ENCODE measurements around the gene NRXN3. TPM values are rescaled to one million over a fixed set of nuclear protein-coding genes. Genes with fewer than 3 reads are reported as not detected.

NRXN3 gene
- total RNA-seq, 1 experiment from 2014 or later = not detected

- H3K4me2 ChIP-seq (ENCODE audit: low read length) = no peak overlapping the region
- TF ChIP-seq POLR2A (IDR thresholded peaks at IDR 0.05; ENCODE audit: borderline replicate concordance, extremely low read depth, insufficient read depth, insufficient read length) = no peak
- TF ChIP-seq CBX3 (IDR thresholded peaks at IDR 0.05; ENCODE audit: low read depth) = no peak
- no peak for TF ChIP-seq POLR2AphosphoS5 (IDR thresholded peaks at IDR 0.05; ENCODE audit: low read depth, low read length)
- no peak for TF ChIP-seq FOSL1 (IDR thresholded peaks at IDR 0.05; ENCODE audit: low read depth)
- TF ChIP-seq, protein P1, sequence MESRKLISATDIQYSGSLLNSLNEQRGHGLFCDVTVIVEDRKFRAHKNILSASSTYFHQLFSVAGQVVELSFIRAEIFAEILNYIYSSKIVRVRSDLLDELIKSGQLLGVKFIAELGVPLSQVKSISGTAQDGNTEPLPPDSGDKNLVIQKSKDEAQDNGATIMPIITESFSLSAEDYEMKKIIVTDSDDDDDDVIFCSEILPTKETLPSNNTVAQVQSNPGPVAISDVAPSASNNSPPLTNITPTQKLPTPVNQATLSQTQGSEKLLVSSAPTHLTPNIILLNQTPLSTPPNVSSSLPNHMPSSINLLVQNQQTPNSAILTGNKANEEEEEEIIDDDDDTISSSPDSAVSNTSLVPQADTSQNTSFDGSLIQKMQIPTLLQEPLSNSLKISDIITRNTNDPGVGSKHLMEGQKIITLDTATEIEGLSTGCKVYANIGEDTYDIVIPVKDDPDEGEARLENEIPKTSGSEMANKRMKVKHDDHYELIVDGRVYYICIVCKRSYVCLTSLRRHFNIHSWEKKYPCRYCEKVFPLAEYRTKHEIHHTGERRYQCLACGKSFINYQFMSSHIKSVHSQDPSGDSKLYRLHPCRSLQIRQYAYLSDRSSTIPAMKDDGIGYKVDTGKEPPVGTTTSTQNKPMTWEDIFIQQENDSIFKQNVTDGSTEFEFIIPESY (IDR thresholded peaks at IDR 0.05; ENCODE audit: extremely low read depth, insufficient replicate concordance, low read length) = no peak
- no peak for TF ChIP-seq YY1 (IDR thresholded peaks at IDR 0.05; ENCODE audit: extremely low read depth, insufficient replicate concordance, low read depth, low read length)
- no peak for TF ChIP-seq JUND (IDR thresholded peaks at IDR 0.05)
- TF ChIP-seq EZH2 (IDR thresholded peaks at IDR 0.05) = no peak
- TF ChIP-seq SP1 (IDR thresholded peaks at IDR 0.05; ENCODE audit: low read depth) = no peak
- no peak for TF ChIP-seq CEBPB (IDR thresholded peaks at IDR 0.05; ENCODE audit: low read depth)
- ATAC-seq (no peak), DNase-seq (ENCODE audit: low read depth, low spot score) (no peak)
- POLR2A ChIA-PET = no interaction called here
- BruUV-seq (replicated peaks) = no TSS peak
- H3K9ac ChIP-seq (ENCODE audit: low read length) = no peak overlapping the region
- H3K9me3 ChIP-seq (ENCODE audit: control insufficient read depth in 1 of 2, insufficient read depth in 1 of 2, low read depth in 1 of 2, low read length in 2 of 2) = peaks cover 6 to 26% of the 10 kb centered on the region in 2 experiments; a peak in 2 of 4 replicates
- H4K20me1 ChIP-seq (ENCODE audit: insufficient read depth) = no peaks in the 10 kb centered on the region
- intact Hi-C loops (cut with micrococcal nuclease) = no loop called here
- CTCF ChIA-PET = no interaction called here
- H3K4me1 ChIP-seq (ENCODE audit: control insufficient read depth in 1 of 2, insufficient read depth in 2 of 2, low read length in 2 of 2) = no peaks in the 10 kb centered on the region
- no peaks in the 10 kb centered on the region for H3K27me3 ChIP-seq (ENCODE audit: insufficient read depth, low read length)
- no peaks in the 10 kb centered on the region for H3K9me2 ChIP-seq (ENCODE audit: insufficient read depth)
- H3K4me3 ChIP-seq (replicated peaks in 1 of 2; ENCODE audit: low read depth in 1 of 2, low read length in 2 of 2) = no peak overlapping the region
- H2AFZ ChIP-seq (ENCODE audit: low read depth, low read length, poor library complexity, severe bottlenecking) = no peak overlapping the region
- RAD21 ChIA-PET (ENCODE audit: low non-redundant PET in 1 of 2, low total read pairs in 2 of 2, uncharacterized antibody in 2 of 2, unreplicated experiment in 2 of 2) = no interaction called here
- no peak overlapping the region for H3K27ac ChIP-seq (ENCODE audit: low read depth, low read length)
- no peaks in the 10 kb centered on the region for H3K79me2 ChIP-seq (ENCODE audit: insufficient read depth, low read length)
- H3K36me3 ChIP-seq (ENCODE audit: control insufficient read depth in 1 of 2, insufficient read depth in 2 of 2, low read length in 2 of 2) = no peaks in the 10 kb centered on the region
Measured at GRCh38 chr14:79573486-79573885, 1403.3 kb downstream of the NRXN3 start.

- Histone ChIP-seq H3K36me3 (ENCODE audit: control insufficient read depth in 1 of 2, insufficient read depth in 2 of 2, low read length in 2 of 2) (no peaks in the 10 kb centered on the region), H3K27me3 (ENCODE audit: insufficient read depth, low read length) (no peaks in the 10 kb centered on the region), H3K79me2 (ENCODE audit: insufficient read depth, low read length) (no peaks in the 10 kb centered on the region), H2AFZ (ENCODE audit: low read depth, low read length, poor library complexity, severe bottlenecking) (no peak overlapping the region), H3K9me2 (ENCODE audit: insufficient read depth) (no peaks in the 10 kb centered on the region), H3K9me3 (ENCODE audit: control insufficient read depth in 1 of 2, insufficient read depth in 1 of 2, low read depth in 1 of 2, low read length in 2 of 2) (peaks cover 8 to 24% of the 10 kb centered on the region in 2 experiments; a peak in 2 of 4 replicates), H4K20me1 (ENCODE audit: insufficient read depth) (no peaks in the 10 kb centered on the region), H3K27ac (ENCODE audit: low read depth, low read length) (no peak overlapping the region), H3K9ac (ENCODE audit: low read length) (no peak overlapping the region), H3K4me2 (ENCODE audit: low read length) (no peak overlapping the region), H3K4me1 (ENCODE audit: control insufficient read depth in 1 of 2, insufficient read depth in 2 of 2, low read length in 2 of 2) (no peaks in the 10 kb centered on the region), H3K4me3 (replicated peaks in 1 of 2; ENCODE audit: low read depth in 1 of 2, low read length in 2 of 2) (no peak overlapping the region)
- no TSS peak for BruUV-seq (replicated peaks)
- ChIA-PET CTCF (no interaction called here), RAD21 (ENCODE audit: low non-redundant PET in 1 of 2, low total read pairs in 2 of 2, uncharacterized antibody in 2 of 2, unreplicated experiment in 2 of 2) (no interaction called here), POLR2A (no interaction called here)
- intact Hi-C loops (cut with micrococcal nuclease) = no loop called here
- DNase-seq (ENCODE audit: low read depth, low spot score) (no peak), ATAC-seq (no peak)
- TF ChIP-seq SP1 (IDR thresholded peaks at IDR 0.05; ENCODE audit: low read depth) (no peak), ZNF274 (IDR thresholded peaks at IDR 0.05; ENCODE audit: low read depth, low read length) (no peak), POLR2AphosphoS5 (IDR thresholded peaks at IDR 0.05; ENCODE audit: low read depth, low read length) (no peak), EGR1 (IDR thresholded peaks at IDR 0.05; ENCODE audit: low read depth) (no peak), SRF (IDR thresholded peaks at IDR 0.05; ENCODE audit: low read depth) (no peak), POLR2A (IDR thresholded peaks at IDR 0.05; ENCODE audit: borderline replicate concordance, extremely low read depth, insufficient read depth, insufficient read length) (no peak), FOSL1 (IDR thresholded peaks at IDR 0.05; ENCODE audit: low read depth) (no peak), YY1 (IDR thresholded peaks at IDR 0.05; ENCODE audit: extremely low read depth, insufficient replicate concordance, low read depth, low read length) (no peak), RAD21 (IDR thresholded peaks at IDR 0.05; ENCODE audit: low read depth) (no peak)
- TF ChIP-seq, protein P2, sequence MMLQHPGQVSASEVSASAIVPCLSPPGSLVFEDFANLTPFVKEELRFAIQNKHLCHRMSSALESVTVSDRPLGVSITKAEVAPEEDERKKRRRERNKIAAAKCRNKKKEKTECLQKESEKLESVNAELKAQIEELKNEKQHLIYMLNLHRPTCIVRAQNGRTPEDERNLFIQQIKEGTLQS (IDR thresholded peaks at IDR 0.05) = no peak
- TF ChIP-seq, protein P3, sequence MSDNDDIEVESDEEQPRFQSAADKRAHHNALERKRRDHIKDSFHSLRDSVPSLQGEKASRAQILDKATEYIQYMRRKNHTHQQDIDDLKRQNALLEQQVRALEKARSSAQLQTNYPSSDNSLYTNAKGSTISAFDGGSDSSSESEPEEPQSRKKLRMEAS (IDR thresholded peaks at IDR 0.05) = no peak
Measured at GRCh38 chr14:79575032-79575431, 1404.9 kb downstream of the NRXN3 start.

Measured in HCT116 (cell line).